ENCODE data around the gene ZBTB37. TPM values are rescaled to one million over a fixed set of nuclear protein-coding genes. Genes with fewer than 3 reads are reported as not detected.

Gene ZBTB37
- total RNA-seq, 2 donors from 2014 or later = 7.1 to 8.4 TPM

Other genes with a start within 250 kb of the ZBTB37 start
- gene TEX50, start 233.0 kb upstream of the ZBTB37 start, total RNA-seq = not detected
- gene ANKRD45, start 198.5 kb upstream of the ZBTB37 start, total RNA-seq = 1 to 10 TPM; 1.3 to 1.7 TPM
- gene KLHL20, start 153.4 kb upstream of the ZBTB37 start, total RNA-seq = 10 to 100 TPM; 23.3 to 25.1 TPM
- 10 to 100 TPM; 24.3 to 27.4 TPM for gene DARS2, start 43.7 kb upstream of the ZBTB37 start, total RNA-seq
- 1 to 10 TPM; 3.2 to 6.8 TPM for gene CENPL, start 43.5 kb upstream of the ZBTB37 start, total RNA-seq
- gene GAS5, start 391 bp upstream of the ZBTB37 start, total RNA-seq = 100 to 1,000 TPM; 241 to 261 TPM
- under 1 TPM in 1 of 2 donors, not detected in 1; 0.49 TPM for gene SERPINC1, start 48.9 kb downstream of the ZBTB37 start, total RNA-seq
- gene RC3H1, start 154.0 kb downstream of the ZBTB37 start, total RNA-seq = 10 to 100 TPM; 34.9 to 37.8 TPM